Stimulated activated CD8-positive, alpha-beta memory T cell treated with anti-CD3 and anti-CD28 coated beads, Interleukin-15, amount 100 ng/mL, for 24 hours (primary cell): ENCODE results near the gene AFF3.
"Not testable (repeated sequence)": the region's sequence is repeated elsewhere in the genome, so short reads cannot be mapped to it uniquely, and the experiment has no call there.

Experiments
- DNase-seq: peaks from one replicate; pipeline ENCODE4 v3.0.0-alpha.2; 2020; ENCODE audit warnings: low read depth

The AFF3 gene

GRCh38 chr2:99786636-99787390, 355.6 kb downstream of the AFF3 start:
- no peak for DNase-seq

- no peak for DNase-seq
Observed at GRCh38 chr2:99784946-99785345, 357.4 kb downstream of the AFF3 start.

GRCh38 chr2:99784282-99784681, 358.1 kb downstream of the AFF3 start:
- DNase-seq = no peak

- no peak for DNase-seq
Observed at GRCh38 chr2:99780276-99780675, 362.1 kb downstream of the AFF3 start.

- no peak for DNase-seq
Observed at GRCh38 chr2:99779276-99779675, 363.1 kb downstream of the AFF3 start.

- DNase-seq = no peak
Observed at GRCh38 chr2:99777656-99778290, 364.6 kb downstream of the AFF3 start.

GRCh38 chr2:99776906-99777646, 365.3 kb downstream of the AFF3 start:
- no peak for DNase-seq

GRCh38 chr2:99776206-99776905, 366.0 kb downstream of the AFF3 start:
- DNase-seq = no peak

GRCh38 chr2:99775585-99775984, 366.8 kb downstream of the AFF3 start:
- no peak for DNase-seq

- DNase-seq = not testable (repeated sequence)
Observed at GRCh38 chr2:99773642-99774041, 368.7 kb downstream of the AFF3 start.

GRCh38 chr2:99772591-99773331, 369.6 kb downstream of the AFF3 start:
- no peak for DNase-seq

GRCh38 chr2:99771681-99772333, 370.6 kb downstream of the AFF3 start:
- DNase-seq = no peak

- no peak for DNase-seq
Observed at GRCh38 chr2:99770876-99771275, 371.5 kb downstream of the AFF3 start.

GRCh38 chr2:99765731-99766318, 376.6 kb downstream of the AFF3 start:
- DNase-seq = no peak

- DNase-seq = no peak
Observed at GRCh38 chr2:99763764-99764163, 378.6 kb downstream of the AFF3 start.

- DNase-seq = no peak
Observed at GRCh38 chr2:99762714-99763113, 379.7 kb downstream of the AFF3 start.

- no peak for DNase-seq
Observed at GRCh38 chr2:99757611-99758114, 384.7 kb downstream of the AFF3 start.

- no peak for DNase-seq
Observed at GRCh38 chr2:99756059-99756458, 386.3 kb downstream of the AFF3 start.

GRCh38 chr2:99754210-99754609, 388.2 kb downstream of the AFF3 start:
- DNase-seq = no peak

GRCh38 chr2:99753505-99753904, 388.9 kb downstream of the AFF3 start:
- no peak for DNase-seq

- no peak for DNase-seq
Observed at GRCh38 chr2:99748344-99748743, 394.0 kb downstream of the AFF3 start.
